Ovary (tissue), 9 donors: ENCODE data around the gene GAREM1. TPM values are rescaled to one million over a fixed set of nuclear protein-coding genes. Genes with fewer than 3 reads are reported as not detected.
"Not testable (repeated sequence)": the region's sequence is repeated elsewhere in the genome, so short reads cannot be mapped to it uniquely, and the experiment has no call there.

Experiments
- DNase-seq, 5 donors: peaks; one replicate each; pipeline ENCODE4 v3.0.0-alpha.2; 2019 to 2020
- H3K27ac ChIP-seq, 2 donors: fragments of 200-600 bp; one replicate each; pipeline versions ENCODE4 v1.5.1 to v1.8.0; 2019 to 2022
- H3K27me3 ChIP-seq: fragments of 200-600 bp; one replicate; pipeline ENCODE4 v1.8.0; 2022
- H3K36me3 ChIP-seq: fragments of 200-600 bp; sonication (generic); one replicate; pipeline ENCODE4 v1.5.1; 2019
- H3K4me1 ChIP-seq: one replicate; pipeline ENCODE4 v1.8.1; 2013; ENCODE audit warnings: mild to moderate bottlenecking, moderate library complexity; ENCODE audit not compliant: insufficient read depth
- H3K4me3 ChIP-seq: fragments of 200-600 bp; sonication (generic); one replicate; pipeline ENCODE4 v1.5.1; 2017
- H3K9me3 ChIP-seq, 2 donors: fragments of 200-600 bp in 1 of 2; sonication (generic) in 1 of 2; one replicate each; pipeline versions ENCODE4 v1.5.1 to v1.8.1; 2013 to 2019; ENCODE audit warnings: mild to moderate bottlenecking in 1 of 2, moderate library complexity in 1 of 2
- EP300 ChIP-seq: sonication (generic); formaldehyde crosslinking; IDR thresholded peaks from one replicate; pipeline ENCODE4 v1.6.1; 2017; ENCODE audit warnings: antibody characterized with exemption
- POLR2A ChIP-seq: fragments of 450-650 bp; IDR thresholded peaks from one replicate; pipeline ENCODE4 v1.6.1; 2017; ENCODE audit warnings: antibody characterized with exemption, mild to moderate bottlenecking, moderate library complexity
- WGBS, 3 donors: extraction: QIAGEN DNeasy Blood & Tissue Kit in 1 of 3; methylation state at CpG; one replicate each; pipeline versions ENCODE4 v1.1.5 to v1.1.7; 2013 to 2017; 5-methylcytosine and 5-hydroxymethylcytosine counted together
- intact Hi-C, 4 donors: fragments of 100-400 bp; cut with DNase I; formaldehyde crosslinking; loops; one replicate each; pipeline versions ENCODE4 v1.11.0 to v1.15.1; 2022 to 2023
- polyA plus RNA-seq, 2 donors: library from polyadenylated mRNA; stranded (reverse); fragments of 200-250 nt in 1 of 2; fragments of 350-450 nt in 1 of 2; fragmentation: Illumina TruSeq in 1 of 2; extraction: RNeasy Lipid Tissue Mini Kit (QIAGEN cat#74804) in 1 of 2; gene quantifications; one replicate each; pipeline ENCODE4 v1.2.3, GENCODE V29; 2013 to 2014
- total RNA-seq, 7 donors: library from RNA; depleted of rRNA in 2 of 7; stranded (reverse); fragments of >200 nt in 2 of 7; fragmentation: NEBNext Ultra II Directional in 3 of 7; extraction: Animal tissue kit (Norgen Biotek cat#: 25700) in 3 of 7; gene quantifications; one replicate each; pipeline versions ENCODE4 v1.1.0 to v1.2.4, GENCODE V29; 2016 to 2023
- TF ChIP-seq, protein P1 (sequence below), 3 donors: fragments of 450-650 bp in 2 of 3; fragments of 200-600 bp in 1 of 3; IDR thresholded peaks; one replicate each; pipeline versions ENCODE4 v1.5.1 to v1.8.0; 2016 to 2022; ENCODE audit warnings: antibody characterized with exemption in 3 of 3, mild to moderate bottlenecking in 1 of 3
- donor health status: DM: no; HTN: no; CAD: no; lungs with moderate emphysema.
- donor health status: DM: no; HTN: no; CAD: no.
- donor health status: Bipolar disorder and iron deficiency.
- donor health status: DM: yes; HTN: yes; CAD: no.
- donor health status: DM: no; HTN: no; CAD: no.
- donor health status: DM: yes; HTN: yes; CAD: no.

Gene GAREM1
- total and polyA plus RNA-seq, 9 donors, result 2.7 to 15.2 (median 7.1) TPM

DNA sequence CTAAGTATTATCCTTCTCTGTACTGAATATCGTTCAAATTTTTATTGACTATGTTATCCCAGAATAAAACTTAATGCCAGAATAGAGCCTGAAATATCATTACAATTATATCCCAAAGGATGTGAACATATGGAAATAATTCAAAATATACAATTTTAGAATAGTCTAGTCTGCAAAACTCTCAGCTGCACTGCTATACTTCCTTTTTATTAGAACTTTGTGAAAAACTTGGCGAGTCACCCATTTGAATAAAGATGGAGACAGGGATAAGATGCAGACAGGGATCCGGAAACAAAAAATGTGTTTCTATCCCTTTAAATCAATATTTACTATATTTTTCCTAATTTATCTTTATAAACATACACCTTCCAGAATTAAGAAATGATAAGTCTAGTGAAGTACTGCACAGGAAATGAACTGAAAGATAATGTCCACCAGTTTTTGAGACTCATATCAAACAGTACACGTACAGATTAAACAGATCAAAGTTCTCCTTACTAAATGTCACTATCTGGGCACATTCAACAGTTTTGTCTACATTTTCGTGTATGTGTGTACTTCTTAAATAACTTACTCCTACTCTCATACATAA is 173.0 kb downstream of the GAREM1 start:
- Histone ChIP-seq H3K27ac (no peak overlapping the region), H3K4me1 (no peaks in the 10 kb centered on the region), H3K4me3 (no peak overlapping the region), H3K9me3 (no peaks in the 10 kb centered on the region), H3K27me3 (no peaks in the 10 kb centered on the region), H3K36me3 (no peaks in the 10 kb centered on the region)
- TF ChIP-seq, protein P1, sequence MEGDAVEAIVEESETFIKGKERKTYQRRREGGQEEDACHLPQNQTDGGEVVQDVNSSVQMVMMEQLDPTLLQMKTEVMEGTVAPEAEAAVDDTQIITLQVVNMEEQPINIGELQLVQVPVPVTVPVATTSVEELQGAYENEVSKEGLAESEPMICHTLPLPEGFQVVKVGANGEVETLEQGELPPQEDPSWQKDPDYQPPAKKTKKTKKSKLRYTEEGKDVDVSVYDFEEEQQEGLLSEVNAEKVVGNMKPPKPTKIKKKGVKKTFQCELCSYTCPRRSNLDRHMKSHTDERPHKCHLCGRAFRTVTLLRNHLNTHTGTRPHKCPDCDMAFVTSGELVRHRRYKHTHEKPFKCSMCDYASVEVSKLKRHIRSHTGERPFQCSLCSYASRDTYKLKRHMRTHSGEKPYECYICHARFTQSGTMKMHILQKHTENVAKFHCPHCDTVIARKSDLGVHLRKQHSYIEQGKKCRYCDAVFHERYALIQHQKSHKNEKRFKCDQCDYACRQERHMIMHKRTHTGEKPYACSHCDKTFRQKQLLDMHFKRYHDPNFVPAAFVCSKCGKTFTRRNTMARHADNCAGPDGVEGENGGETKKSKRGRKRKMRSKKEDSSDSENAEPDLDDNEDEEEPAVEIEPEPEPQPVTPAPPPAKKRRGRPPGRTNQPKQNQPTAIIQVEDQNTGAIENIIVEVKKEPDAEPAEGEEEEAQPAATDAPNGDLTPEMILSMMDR (IDR thresholded peaks at IDR 0.05), result no peak
- TF ChIP-seq POLR2A (no peak), EP300 (no peak)
- intact Hi-C loops, result no loop called here
- WGBS, 3 donors, result 51 to 71% (median 61%) methylated on average over 5 of the region's 5 CpGs
- DNase-seq, result no peak

DNA sequence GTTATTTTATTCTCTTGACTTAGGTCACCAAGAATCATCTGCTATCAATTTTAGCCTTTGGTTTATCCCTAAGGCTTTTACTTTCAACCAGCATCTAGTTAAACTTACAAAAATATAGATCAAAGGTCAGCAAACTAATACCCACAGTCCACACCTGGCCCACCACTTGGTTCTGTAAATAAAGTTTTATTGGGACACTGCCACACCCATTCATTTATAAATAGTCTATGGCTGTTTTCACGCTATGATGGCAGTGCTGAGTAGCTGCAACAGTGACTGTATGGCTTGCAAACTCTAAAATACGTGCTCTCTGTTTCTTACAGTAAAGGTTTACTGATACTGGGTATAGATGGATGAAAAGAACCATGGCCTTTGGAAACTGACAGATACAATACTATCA is 173.8 kb downstream of the GAREM1 start:
- intact Hi-C loops, result no loop called here
- H3K4me1 ChIP-seq, result no peaks in the 10 kb centered on the region
- no peak overlapping the region for H3K4me3 ChIP-seq
- no peak overlapping the region for H3K27ac ChIP-seq
- no peaks in the 10 kb centered on the region for H3K9me3 ChIP-seq
- 92 to 99% (median 94%) methylated on average over 2 of the region's 2 CpGs for WGBS, 3 donors
- no peaks in the 10 kb centered on the region for H3K36me3 ChIP-seq
- no peaks in the 10 kb centered on the region for H3K27me3 ChIP-seq
- no peak for DNase-seq
- TF ChIP-seq, protein P1 (IDR thresholded peaks at IDR 0.05), result no peak

DNA sequence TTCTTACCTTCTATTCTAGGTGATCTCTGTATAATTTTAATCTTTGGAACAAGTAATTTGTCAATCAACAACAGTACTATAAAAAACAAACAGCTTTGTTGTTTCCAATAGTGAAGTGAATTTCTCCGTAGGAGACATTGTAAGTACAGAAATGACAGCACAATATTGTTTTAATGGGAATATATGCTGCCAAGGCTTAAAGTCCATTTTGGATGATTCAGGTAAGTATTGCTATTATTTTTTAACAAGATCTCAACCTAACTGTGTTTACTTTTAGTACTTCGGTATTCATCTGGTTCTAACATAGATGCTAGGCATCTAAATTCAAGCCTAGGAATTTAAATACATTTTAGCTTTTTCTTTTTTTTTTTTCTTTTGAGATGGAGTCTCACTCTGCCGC is 175.1 kb downstream of the GAREM1 start:
- intact Hi-C loops, result no loop called here
- H3K4me1 ChIP-seq, result no peaks in the 10 kb centered on the region
- no peak for DNase-seq
- no peaks in the 10 kb centered on the region for H3K27me3 ChIP-seq
- H3K27ac ChIP-seq, result no peak overlapping the region
- no peaks in the 10 kb centered on the region for H3K9me3 ChIP-seq
- no peak for TF ChIP-seq POLR2A
- H3K4me3 ChIP-seq, result no peak overlapping the region
- no peaks in the 10 kb centered on the region for H3K36me3 ChIP-seq
- WGBS, 3 donors, result 94 to 100% (median 97%) methylated on average over 3 of the region's 3 CpGs

DNA sequence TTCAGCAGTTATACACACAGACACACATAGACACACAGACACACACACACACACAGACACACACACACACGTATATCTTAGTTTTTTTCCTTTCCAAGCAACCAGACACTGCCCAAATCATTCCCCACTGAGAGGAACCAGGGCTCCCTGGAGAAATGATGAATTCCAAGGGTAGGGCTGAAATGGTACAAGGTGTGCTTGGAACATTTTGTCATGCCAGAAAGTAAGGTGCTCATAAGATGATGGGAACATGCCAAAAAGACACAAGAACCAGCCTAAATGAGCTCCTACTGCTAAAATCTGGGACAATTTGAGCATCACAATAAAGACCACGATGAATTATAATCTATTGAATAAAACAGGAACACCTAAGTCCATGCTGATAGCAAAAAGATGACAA is 177.6 kb downstream of the GAREM1 start:
- no peaks in the 10 kb centered on the region for H3K4me1 ChIP-seq
- TF ChIP-seq, protein P1 (IDR thresholded peaks at IDR 0.05), result no peak
- TF ChIP-seq POLR2A, result no peak
- no peak for TF ChIP-seq EP300
- H3K27me3 ChIP-seq, result no peaks in the 10 kb centered on the region
- H3K4me3 ChIP-seq, result no peak overlapping the region
- H3K27ac ChIP-seq, result no peak overlapping the region
- intact Hi-C loops, result no loop called here
- no peaks in the 10 kb centered on the region for H3K9me3 ChIP-seq
- no peak for DNase-seq
- H3K36me3 ChIP-seq, result no peaks in the 10 kb centered on the region
- 92 to 98% (median 92%) methylated on average over 2 of the region's 2 CpGs for WGBS, 3 donors

DNA sequence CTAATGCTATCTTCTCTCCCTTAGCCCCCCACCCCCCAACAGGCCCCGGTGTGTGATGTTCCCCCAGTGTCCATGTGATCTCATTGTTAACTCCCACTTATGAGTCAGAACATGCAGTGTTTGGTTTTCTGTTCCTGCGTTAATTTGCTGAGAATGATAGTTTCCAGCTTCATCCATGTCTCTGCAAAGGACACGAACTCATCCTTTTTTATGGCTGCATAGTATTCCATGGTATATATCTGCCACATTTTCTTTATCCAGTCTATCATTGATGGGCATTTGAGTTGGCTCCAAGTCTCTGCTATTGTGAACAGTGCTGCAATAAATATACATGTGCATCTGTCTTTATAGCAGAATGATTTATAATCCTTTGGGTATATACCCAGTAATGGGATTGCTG is 179.1 kb downstream of the GAREM1 start:
- WGBS, 3 donors, result 93 to 97% (median 94%) methylated on average over 3 of the region's 3 CpGs
- H3K9me3 ChIP-seq, H3K36me3 ChIP-seq, H3K27ac ChIP-seq, intact Hi-C loops, H3K4me1 ChIP-seq, H3K4me3 ChIP-seq, H3K27me3 ChIP-seq, DNase-seq: not testable (repeated sequence)

DNA sequence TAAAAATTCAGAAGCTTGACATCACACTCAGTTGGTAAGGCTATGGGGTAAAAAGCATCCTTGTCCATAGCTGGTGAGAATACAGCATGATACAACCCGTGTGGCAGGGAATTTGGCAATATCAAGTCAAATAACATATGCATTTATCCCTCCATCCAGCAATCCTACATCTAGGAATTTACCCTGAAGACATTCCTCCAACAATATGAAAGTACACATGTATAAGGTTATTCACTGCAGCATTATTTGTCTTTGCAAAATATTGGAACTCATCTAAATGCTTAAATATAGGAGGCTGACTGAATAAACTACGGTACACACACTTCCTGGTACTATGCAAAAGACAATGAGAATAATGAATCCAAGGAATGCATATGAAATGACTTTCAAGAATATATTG is 179.9 kb downstream of the GAREM1 start:
- WGBS, 3 donors, result 81 to 86% (median 84%) methylated on average over 2 of the region's 2 CpGs
- intact Hi-C loops, result no loop called here
- Histone ChIP-seq H3K36me3 (no peaks in the 10 kb centered on the region), H3K9me3 (no peaks in the 10 kb centered on the region), H3K4me3 (no peak overlapping the region), H3K4me1 (no peaks in the 10 kb centered on the region), H3K27ac (no peak overlapping the region), H3K27me3 (no peaks in the 10 kb centered on the region)
- no peak for DNase-seq
- no peak for TF ChIP-seq EP300
- TF ChIP-seq, protein P1 (IDR thresholded peaks at IDR 0.05), result no peak
- no peak for TF ChIP-seq POLR2A
